Measurements from ENCODE around the gene MARCHF11. TPM values are rescaled to one million over a fixed set of nuclear protein-coding genes. Genes with fewer than 3 reads are reported as not detected.

MARCHF11 gene
- polyA plus RNA-seq, 1 experiment = not detected

- Histone ChIP-seq H3K27me3 (ENCODE audit: control insufficient read depth, insufficient read depth, low read length) (no peaks in the 10 kb centered on the region), H3K36me3 (ENCODE audit: control insufficient read depth, insufficient read depth, low read length) (no peaks in the 10 kb centered on the region), H3K4me3 (ENCODE audit: low read depth, low read length) (no peak overlapping the region)
- ChIA-PET CTCF (no interaction called here), POLR2A (no interaction called here)
- DNase-seq (ENCODE audit: low read depth) = no peak
- TF ChIP-seq, protein P1, sequence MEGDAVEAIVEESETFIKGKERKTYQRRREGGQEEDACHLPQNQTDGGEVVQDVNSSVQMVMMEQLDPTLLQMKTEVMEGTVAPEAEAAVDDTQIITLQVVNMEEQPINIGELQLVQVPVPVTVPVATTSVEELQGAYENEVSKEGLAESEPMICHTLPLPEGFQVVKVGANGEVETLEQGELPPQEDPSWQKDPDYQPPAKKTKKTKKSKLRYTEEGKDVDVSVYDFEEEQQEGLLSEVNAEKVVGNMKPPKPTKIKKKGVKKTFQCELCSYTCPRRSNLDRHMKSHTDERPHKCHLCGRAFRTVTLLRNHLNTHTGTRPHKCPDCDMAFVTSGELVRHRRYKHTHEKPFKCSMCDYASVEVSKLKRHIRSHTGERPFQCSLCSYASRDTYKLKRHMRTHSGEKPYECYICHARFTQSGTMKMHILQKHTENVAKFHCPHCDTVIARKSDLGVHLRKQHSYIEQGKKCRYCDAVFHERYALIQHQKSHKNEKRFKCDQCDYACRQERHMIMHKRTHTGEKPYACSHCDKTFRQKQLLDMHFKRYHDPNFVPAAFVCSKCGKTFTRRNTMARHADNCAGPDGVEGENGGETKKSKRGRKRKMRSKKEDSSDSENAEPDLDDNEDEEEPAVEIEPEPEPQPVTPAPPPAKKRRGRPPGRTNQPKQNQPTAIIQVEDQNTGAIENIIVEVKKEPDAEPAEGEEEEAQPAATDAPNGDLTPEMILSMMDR (IDR thresholded peaks at IDR 0.05; ENCODE audit: insufficient read depth, low read depth, low read length) = no peak
Measured at GRCh38 chr5:16074358-16074757, 105.2 kb downstream of the MARCHF11 start.

GRCh38 chr5:16072616-16073015 is 107.0 kb downstream of the MARCHF11 start:
- CTCF ChIA-PET = interaction anchor here (0.6 kb wide), 1 partner anchor 102 kb away, joined by 3 read pairs; no protein-coding TSS in a partner anchor
- Histone ChIP-seq H3K4me3 (ENCODE audit: low read depth, low read length) (no peak overlapping the region), H3K36me3 (ENCODE audit: control insufficient read depth, insufficient read depth, low read length) (no peaks in the 10 kb centered on the region), H3K27me3 (ENCODE audit: control insufficient read depth, insufficient read depth, low read length) (no peaks in the 10 kb centered on the region)
- POLR2A ChIA-PET = no interaction called here
- DNase-seq (ENCODE audit: low read depth) = no peak
- TF ChIP-seq, protein P1 (IDR thresholded peaks at IDR 0.05; ENCODE audit: insufficient read depth, low read depth, low read length) = no peak

DNA sequence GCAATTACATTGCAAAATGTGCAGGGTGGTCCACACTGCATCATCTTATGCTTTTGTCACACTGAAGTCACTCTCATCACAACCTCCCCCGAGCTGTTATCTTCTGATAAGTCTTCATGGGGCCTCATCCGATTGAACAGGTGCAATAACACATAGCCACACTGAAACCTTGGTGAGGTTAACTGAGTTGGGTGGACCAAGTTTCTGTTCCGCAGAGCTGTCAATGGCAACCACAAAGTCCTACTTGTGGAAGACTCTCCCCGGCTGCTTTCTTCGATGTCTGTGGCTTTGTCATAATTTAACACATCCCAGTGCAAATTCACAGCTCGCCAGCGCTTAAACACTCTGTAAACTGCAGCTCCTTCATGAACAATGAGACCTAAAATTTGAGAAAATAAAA is 112.2 kb downstream of the MARCHF11 start:
- ChIA-PET CTCF (no interaction called here), POLR2A (no interaction called here)
- DNase-seq (ENCODE audit: low read depth) = no peak
- Histone ChIP-seq H3K4me3 (ENCODE audit: low read depth, low read length) (no peak overlapping the region), H3K27me3 (ENCODE audit: control insufficient read depth, insufficient read depth, low read length) (no peaks in the 10 kb centered on the region), H3K36me3 (ENCODE audit: control insufficient read depth, insufficient read depth, low read length) (no peaks in the 10 kb centered on the region)
- TF ChIP-seq, protein P1 (IDR thresholded peaks at IDR 0.05; ENCODE audit: insufficient read depth, low read depth, low read length) = no peak

DNA sequence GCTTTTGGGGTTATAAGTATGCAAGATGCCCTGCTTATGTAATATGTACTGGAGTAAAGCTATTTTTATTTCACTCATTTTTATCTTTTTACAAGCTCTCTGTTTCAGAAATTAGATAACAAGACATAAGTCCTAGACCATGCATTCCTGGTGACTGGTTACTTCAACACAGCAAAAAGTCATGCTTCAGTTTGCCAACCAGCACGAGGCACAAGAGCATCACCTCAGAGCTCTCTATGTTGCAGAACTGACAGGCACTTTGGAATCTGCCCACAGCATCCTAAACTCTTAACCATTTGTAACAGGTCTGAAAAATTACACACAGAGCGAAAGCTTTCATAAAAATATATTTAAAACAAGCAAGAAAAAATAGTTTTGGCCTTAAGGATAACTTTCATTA is 112.8 kb downstream of the MARCHF11 start:
- Histone ChIP-seq H3K4me3 (ENCODE audit: low read depth, low read length) (no peak overlapping the region), H3K27me3 (ENCODE audit: control insufficient read depth, insufficient read depth, low read length) (no peaks in the 10 kb centered on the region), H3K36me3 (ENCODE audit: control insufficient read depth, insufficient read depth, low read length) (no peaks in the 10 kb centered on the region)
- ChIA-PET POLR2A (no interaction called here), CTCF (no interaction called here)
- TF ChIP-seq, protein P1 (IDR thresholded peaks at IDR 0.05; ENCODE audit: insufficient read depth, low read depth, low read length) = no peak
- DNase-seq (ENCODE audit: low read depth) = no peak

DNA sequence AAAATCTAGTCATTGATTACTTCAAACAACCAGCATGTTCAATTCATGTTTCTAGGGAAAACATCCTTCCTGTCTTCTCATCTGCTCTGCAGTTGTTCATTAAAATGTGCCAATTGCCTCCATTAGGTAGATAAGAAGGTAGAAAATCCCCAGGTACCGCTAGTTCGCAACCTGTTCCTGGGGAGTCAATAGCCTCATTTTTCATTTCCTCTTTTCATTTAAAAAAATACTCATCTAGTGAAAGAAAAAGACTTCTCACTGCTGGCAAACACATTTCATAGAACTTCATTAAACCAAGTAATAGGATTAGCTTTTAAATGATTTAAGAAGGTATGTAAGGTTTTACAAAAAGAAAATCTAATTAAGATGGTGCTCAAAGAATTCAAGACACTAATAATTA is 113.3 kb downstream of the MARCHF11 start:
- Histone ChIP-seq H3K4me3 (ENCODE audit: low read depth, low read length) (no peak overlapping the region), H3K27me3 (ENCODE audit: control insufficient read depth, insufficient read depth, low read length) (no peaks in the 10 kb centered on the region), H3K36me3 (ENCODE audit: control insufficient read depth, insufficient read depth, low read length) (no peaks in the 10 kb centered on the region)
- POLR2A ChIA-PET = no interaction called here
- TF ChIP-seq, protein P1 (IDR thresholded peaks at IDR 0.05; ENCODE audit: insufficient read depth, low read depth, low read length) = no peak
- DNase-seq (ENCODE audit: low read depth) = no peak
- CTCF ChIA-PET = no interaction called here

All from BJ (cell line).